Muscle layer of colon (tissue), 2 donors: ENCODE measurements around the gene LRRC72.

Experiments used
- H3K27ac ChIP-seq: one replicate; pipeline ENCODE4 v1.7.0; 2013; ENCODE audit warnings: low read depth, mild to moderate bottlenecking, low read length, moderate library complexity
- H3K27me3 ChIP-seq, 2 donors: one replicate each; pipeline ENCODE4 v1.7.0; 2013; ENCODE audit warnings: low read length in 2 of 2, mild to moderate bottlenecking in 2 of 2; ENCODE audit not compliant: insufficient read depth in 2 of 2, control insufficient read depth in 1 of 2
- H3K36me3 ChIP-seq: one replicate; pipeline ENCODE4 v1.7.0; 2013; ENCODE audit warnings: mild to moderate bottlenecking, low read length; ENCODE audit not compliant: insufficient read depth
- H3K4me1 ChIP-seq: one replicate; pipeline ENCODE4 v1.7.0; 2013; ENCODE audit warnings: mild to moderate bottlenecking, low read length; ENCODE audit not compliant: insufficient read depth
- H3K4me3 ChIP-seq, 2 donors: one replicate each; pipeline ENCODE4 v1.7.0; 2013; ENCODE audit warnings: low read length in 2 of 2, low read depth in 1 of 2, mild to moderate bottlenecking in 1 of 2, moderate library complexity in 1 of 2
- H3K9ac ChIP-seq: one replicate; pipeline ENCODE4 v1.7.0; 2013; ENCODE audit warnings: low read length
- H3K9me3 ChIP-seq: one replicate; pipeline ENCODE4 v1.7.0; 2013; ENCODE audit warnings: mild to moderate bottlenecking, low read length
- donor health status: abdominal sarcoma.
- donor health status: Adenocarcinoma of cecum.

Gene LRRC72

DNA sequence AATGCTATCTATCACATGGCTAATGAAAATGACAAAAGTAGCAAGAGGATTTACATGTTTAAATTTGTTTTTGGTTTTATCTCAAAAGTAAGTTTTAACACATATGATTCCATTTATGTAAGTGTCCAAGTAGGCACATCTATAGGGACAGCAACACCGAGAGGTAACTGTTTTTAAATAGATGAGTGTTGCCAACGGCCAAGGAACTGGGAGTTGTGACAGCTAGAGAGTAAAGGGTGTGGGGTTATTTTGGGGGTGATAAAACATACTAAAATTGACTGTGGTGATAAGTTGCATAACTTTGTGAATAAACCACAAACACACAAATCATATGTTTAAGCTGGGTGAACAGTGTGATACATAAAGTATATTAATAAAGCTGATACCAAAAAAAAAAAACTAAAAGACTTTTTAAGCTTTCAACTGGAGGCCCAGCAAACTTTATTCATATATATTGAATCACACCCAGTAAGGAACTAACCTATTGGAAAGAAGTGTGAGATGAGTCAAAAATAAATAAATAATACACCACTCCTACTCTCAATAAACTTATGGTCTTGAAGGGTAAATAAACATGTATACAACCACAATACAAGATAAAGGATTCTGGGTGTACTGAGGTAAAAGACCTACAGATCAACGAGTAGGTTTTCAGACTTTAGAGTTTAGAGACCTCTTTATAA, 33.0 kb downstream of the LRRC72 start:
- H3K9me3 ChIP-seq: no peaks in the 10 kb centered on the region
- no peaks in the 10 kb centered on the region for H3K27me3 ChIP-seq
- H3K4me3 ChIP-seq: no peak overlapping the region
- H3K27ac ChIP-seq: no peak overlapping the region
- H3K9ac ChIP-seq: no peak overlapping the region
- no peaks in the 10 kb centered on the region for H3K36me3 ChIP-seq
- no peaks in the 10 kb centered on the region for H3K4me1 ChIP-seq

GRCh38 chr7:16561943-16562342, 35.3 kb downstream of the LRRC72 start:
- no peaks in the 10 kb centered on the region for H3K36me3 ChIP-seq
- H3K4me3 ChIP-seq: no peak overlapping the region
- no peaks in the 10 kb centered on the region for H3K9me3 ChIP-seq
- no peaks in the 10 kb centered on the region for H3K27me3 ChIP-seq
- no peak overlapping the region for H3K27ac ChIP-seq
- H3K9ac ChIP-seq: no peak overlapping the region
- no peaks in the 10 kb centered on the region for H3K4me1 ChIP-seq

DNA sequence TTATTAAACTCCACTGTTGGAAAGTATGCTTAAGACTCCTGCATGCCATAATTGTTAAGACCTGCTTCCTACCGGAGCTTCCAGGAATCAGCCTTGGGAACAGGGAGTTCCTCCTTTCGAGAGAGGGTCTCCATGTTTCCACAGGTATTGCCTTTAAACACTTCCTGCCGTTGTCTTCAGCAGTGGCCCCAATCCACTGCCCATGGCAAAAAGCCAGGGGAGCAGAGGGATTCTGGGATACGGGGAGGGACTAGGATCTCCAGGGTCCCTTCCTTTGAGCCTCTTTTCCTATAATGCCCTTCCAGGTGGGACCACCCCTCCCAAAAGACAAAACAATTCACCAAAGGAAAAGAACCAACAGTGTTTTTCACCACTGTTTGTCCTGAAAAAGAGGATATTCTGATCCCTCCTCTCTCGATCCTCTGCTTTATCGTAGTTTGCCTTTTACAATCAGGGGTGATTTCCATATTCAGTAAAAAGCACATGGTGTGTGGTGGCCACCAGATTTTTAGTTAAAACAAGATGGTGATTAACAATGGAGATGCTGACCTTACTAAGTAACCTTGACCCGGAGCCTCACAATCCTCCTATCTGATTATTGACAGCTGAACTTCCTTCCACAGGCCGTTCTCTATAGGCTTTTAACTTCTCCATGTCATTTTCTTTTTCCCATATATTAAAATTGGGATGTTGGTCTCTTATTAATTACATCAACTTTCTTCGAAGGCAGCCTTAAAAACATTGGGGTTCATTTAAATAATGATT, 36.0 kb downstream of the LRRC72 start:
- Histone ChIP-seq H3K27me3 (no peaks in the 10 kb centered on the region), H3K27ac (no peak overlapping the region), H3K9me3 (no peaks in the 10 kb centered on the region), H3K36me3 (no peaks in the 10 kb centered on the region), H3K9ac (no peak overlapping the region), H3K4me3 (no peak overlapping the region), H3K4me1 (no peaks in the 10 kb centered on the region)

GRCh38 chr7:16563281-16564022, 36.8 kb downstream of the LRRC72 start:
- no peaks in the 10 kb centered on the region for H3K9me3 ChIP-seq
- H3K36me3 ChIP-seq: no peaks in the 10 kb centered on the region
- no peak overlapping the region for H3K4me3 ChIP-seq
- no peak overlapping the region for H3K9ac ChIP-seq
- no peak overlapping the region for H3K27ac ChIP-seq
- H3K4me1 ChIP-seq: no peaks in the 10 kb centered on the region
- H3K27me3 ChIP-seq: no peaks in the 10 kb centered on the region

DNA sequence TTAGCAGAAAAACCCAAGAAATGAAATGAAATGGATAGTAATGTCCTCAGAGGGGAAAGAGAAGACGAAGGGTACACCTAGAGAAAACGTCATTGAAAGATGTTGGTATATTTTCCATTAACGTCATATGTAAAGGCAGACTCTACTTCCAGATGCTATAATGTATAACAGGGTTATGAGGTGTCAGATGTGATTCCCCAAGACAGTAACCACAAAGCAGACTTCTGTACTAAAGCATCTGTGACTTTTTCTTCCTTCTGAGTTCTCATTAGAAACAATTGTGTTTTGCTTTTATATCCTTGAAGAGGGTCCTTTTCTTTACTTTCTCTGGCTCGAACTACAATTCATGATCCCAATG, 37.4 kb downstream of the LRRC72 start:
- no peaks in the 10 kb centered on the region for H3K27me3 ChIP-seq
- H3K4me3 ChIP-seq: no peak overlapping the region
- no peaks in the 10 kb centered on the region for H3K4me1 ChIP-seq
- no peak overlapping the region for H3K9ac ChIP-seq
- no peak overlapping the region for H3K27ac ChIP-seq
- no peaks in the 10 kb centered on the region for H3K9me3 ChIP-seq
- H3K36me3 ChIP-seq: no peaks in the 10 kb centered on the region

- Histone ChIP-seq H3K4me3 (no peak overlapping the region), H3K4me1 (no peaks in the 10 kb centered on the region), H3K27me3 (no peaks in the 10 kb centered on the region), H3K9me3 (no peaks in the 10 kb centered on the region), H3K27ac (no peak overlapping the region), H3K9ac (no peak overlapping the region), H3K36me3 (no peaks in the 10 kb centered on the region)
Measured at GRCh38 chr7:16564909-16565426, 38.3 kb downstream of the LRRC72 start.

DNA sequence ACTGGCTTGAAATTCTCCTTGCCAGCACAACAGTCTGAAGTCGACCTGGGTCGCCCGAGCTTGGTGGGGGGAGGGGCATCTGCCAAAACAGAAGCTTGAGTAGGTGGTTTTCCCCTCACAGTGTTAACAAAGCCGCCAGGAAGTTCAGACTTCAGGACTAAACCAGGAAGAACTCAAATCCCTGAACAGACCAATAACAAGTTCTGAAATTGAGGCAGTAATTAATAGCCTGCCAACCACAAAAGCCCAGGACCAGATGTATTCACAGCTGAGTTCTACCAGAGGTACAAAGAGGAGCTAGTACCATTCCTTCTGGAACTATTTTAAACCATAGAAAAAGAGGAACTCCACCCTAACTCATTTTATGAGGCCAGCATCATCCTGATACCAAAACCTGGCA, 45.3 kb downstream of the LRRC72 start:
- H3K4me1 ChIP-seq: no peaks in the 10 kb centered on the region
- no peaks in the 10 kb centered on the region for H3K9me3 ChIP-seq
- H3K36me3 ChIP-seq: no peaks in the 10 kb centered on the region
- H3K27ac ChIP-seq: no peak overlapping the region
- no peaks in the 10 kb centered on the region for H3K27me3 ChIP-seq
- no peak overlapping the region for H3K4me3 ChIP-seq
- no peak overlapping the region for H3K9ac ChIP-seq

- Histone ChIP-seq H3K4me3 (no peak overlapping the region), H3K27ac (no peak overlapping the region)
Measured at GRCh38 chr7:16579216-16579615, 52.6 kb downstream of the LRRC72 start.

DNA sequence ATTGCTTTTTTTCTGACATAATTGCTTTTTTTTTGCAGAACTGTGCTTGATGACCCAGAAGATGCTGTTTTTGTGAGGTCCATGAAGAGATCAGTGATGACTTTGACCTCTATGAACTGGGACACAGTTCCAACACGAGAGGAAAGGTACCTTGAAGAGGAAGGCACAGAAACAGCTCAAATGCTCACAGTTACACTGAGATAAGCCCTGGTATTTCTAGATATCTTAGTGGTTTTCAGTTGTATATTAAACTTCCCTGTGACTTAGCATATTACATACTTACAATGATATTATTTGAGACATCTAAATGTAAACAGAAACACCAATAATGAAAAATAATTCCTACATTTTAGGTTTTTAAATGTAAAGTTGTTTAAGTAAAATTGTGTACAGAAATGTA, 54.7 kb downstream of the LRRC72 start:
- Histone ChIP-seq H3K4me1 (no peaks in the 10 kb centered on the region), H3K4me3 (no peak overlapping the region), H3K9ac (no peak overlapping the region), H3K27me3 (no peaks in the 10 kb centered on the region), H3K36me3 (no peaks in the 10 kb centered on the region), H3K9me3 (no peaks in the 10 kb centered on the region), H3K27ac (no peak overlapping the region)

More at GRCh38 chr7:16579216-16579615, 52.6 kb downstream of the LRRC72 start:
- H3K27me3 ChIP-seq: no peaks in the 10 kb centered on the region
- no peak overlapping the region for H3K9ac ChIP-seq
- H3K36me3 ChIP-seq: no peaks in the 10 kb centered on the region
- H3K4me1 ChIP-seq: no peaks in the 10 kb centered on the region
- H3K9me3 ChIP-seq: no peaks in the 10 kb centered on the region

DNA sequence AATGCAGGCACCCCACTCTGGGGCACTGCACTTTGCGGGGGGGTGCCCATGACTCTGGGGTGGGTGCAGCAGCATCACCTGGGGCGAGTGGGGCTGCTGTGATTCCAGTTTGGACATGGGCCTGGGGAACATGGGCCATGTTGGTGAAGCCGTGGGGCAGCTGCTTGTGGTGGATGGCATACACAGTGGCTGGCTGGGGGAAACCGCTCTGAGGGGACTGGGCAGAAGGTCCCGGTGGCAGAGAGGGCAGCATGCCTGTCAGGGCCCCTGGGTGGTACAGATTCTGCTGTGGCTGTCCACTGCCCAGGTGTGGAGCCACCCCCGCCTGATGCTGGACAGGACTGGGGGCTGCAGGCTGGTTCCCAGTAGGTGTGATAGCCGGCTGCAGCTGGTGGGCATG, 57.2 kb downstream of the LRRC72 start:
- Histone ChIP-seq H3K4me3 (no peak overlapping the region), H3K9me3 (no peaks in the 10 kb centered on the region), H3K27ac (no peak overlapping the region), H3K9ac (no peak overlapping the region), H3K4me1 (no peaks in the 10 kb centered on the region), H3K27me3 (no peaks in the 10 kb centered on the region), H3K36me3 (no peaks in the 10 kb centered on the region)

GRCh38 chr7:16585540-16585939, 58.9 kb downstream of the LRRC72 start:
- no peak overlapping the region for H3K4me3 ChIP-seq
- no peak overlapping the region for H3K27ac ChIP-seq
- H3K27me3 ChIP-seq: no peaks in the 10 kb centered on the region
- H3K36me3 ChIP-seq: no peaks in the 10 kb centered on the region
- H3K4me1 ChIP-seq: no peaks in the 10 kb centered on the region
- H3K9me3 ChIP-seq: no peaks in the 10 kb centered on the region
- H3K9ac ChIP-seq: no peak overlapping the region
